ENCODE measurements around the gene EIF5. TPM values are rescaled to one million over a fixed set of nuclear protein-coding genes. Genes with fewer than 3 reads are reported as not detected.

The EIF5 gene
- total and polyA plus RNA-seq, 2 of the 8 experiments (the other 6 are each of a cell fraction or from before 2014, with no cell fraction given) = 179 to 323 TPM

DNA sequence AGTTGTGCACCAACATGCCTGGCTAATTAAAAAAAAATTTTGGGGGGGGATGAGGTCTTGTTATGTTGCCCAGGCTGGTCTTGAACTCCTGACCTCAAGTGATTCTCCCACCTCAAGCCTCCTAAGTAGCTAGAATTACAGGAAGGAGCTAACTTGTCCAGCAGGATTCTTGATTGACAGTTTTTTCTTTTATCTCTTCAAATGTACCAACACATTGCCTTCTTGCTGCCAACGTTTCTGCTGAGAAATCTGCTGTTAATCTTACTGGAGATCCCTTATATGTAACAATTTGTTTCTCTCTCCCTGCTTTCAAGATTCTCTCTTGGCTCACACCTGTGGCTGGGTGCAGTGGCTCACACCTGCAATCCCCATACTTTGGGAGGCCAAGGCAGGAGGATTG lies 28.7 kb downstream of the EIF5 start (continued):
- TF ChIP-seq, protein P1, sequence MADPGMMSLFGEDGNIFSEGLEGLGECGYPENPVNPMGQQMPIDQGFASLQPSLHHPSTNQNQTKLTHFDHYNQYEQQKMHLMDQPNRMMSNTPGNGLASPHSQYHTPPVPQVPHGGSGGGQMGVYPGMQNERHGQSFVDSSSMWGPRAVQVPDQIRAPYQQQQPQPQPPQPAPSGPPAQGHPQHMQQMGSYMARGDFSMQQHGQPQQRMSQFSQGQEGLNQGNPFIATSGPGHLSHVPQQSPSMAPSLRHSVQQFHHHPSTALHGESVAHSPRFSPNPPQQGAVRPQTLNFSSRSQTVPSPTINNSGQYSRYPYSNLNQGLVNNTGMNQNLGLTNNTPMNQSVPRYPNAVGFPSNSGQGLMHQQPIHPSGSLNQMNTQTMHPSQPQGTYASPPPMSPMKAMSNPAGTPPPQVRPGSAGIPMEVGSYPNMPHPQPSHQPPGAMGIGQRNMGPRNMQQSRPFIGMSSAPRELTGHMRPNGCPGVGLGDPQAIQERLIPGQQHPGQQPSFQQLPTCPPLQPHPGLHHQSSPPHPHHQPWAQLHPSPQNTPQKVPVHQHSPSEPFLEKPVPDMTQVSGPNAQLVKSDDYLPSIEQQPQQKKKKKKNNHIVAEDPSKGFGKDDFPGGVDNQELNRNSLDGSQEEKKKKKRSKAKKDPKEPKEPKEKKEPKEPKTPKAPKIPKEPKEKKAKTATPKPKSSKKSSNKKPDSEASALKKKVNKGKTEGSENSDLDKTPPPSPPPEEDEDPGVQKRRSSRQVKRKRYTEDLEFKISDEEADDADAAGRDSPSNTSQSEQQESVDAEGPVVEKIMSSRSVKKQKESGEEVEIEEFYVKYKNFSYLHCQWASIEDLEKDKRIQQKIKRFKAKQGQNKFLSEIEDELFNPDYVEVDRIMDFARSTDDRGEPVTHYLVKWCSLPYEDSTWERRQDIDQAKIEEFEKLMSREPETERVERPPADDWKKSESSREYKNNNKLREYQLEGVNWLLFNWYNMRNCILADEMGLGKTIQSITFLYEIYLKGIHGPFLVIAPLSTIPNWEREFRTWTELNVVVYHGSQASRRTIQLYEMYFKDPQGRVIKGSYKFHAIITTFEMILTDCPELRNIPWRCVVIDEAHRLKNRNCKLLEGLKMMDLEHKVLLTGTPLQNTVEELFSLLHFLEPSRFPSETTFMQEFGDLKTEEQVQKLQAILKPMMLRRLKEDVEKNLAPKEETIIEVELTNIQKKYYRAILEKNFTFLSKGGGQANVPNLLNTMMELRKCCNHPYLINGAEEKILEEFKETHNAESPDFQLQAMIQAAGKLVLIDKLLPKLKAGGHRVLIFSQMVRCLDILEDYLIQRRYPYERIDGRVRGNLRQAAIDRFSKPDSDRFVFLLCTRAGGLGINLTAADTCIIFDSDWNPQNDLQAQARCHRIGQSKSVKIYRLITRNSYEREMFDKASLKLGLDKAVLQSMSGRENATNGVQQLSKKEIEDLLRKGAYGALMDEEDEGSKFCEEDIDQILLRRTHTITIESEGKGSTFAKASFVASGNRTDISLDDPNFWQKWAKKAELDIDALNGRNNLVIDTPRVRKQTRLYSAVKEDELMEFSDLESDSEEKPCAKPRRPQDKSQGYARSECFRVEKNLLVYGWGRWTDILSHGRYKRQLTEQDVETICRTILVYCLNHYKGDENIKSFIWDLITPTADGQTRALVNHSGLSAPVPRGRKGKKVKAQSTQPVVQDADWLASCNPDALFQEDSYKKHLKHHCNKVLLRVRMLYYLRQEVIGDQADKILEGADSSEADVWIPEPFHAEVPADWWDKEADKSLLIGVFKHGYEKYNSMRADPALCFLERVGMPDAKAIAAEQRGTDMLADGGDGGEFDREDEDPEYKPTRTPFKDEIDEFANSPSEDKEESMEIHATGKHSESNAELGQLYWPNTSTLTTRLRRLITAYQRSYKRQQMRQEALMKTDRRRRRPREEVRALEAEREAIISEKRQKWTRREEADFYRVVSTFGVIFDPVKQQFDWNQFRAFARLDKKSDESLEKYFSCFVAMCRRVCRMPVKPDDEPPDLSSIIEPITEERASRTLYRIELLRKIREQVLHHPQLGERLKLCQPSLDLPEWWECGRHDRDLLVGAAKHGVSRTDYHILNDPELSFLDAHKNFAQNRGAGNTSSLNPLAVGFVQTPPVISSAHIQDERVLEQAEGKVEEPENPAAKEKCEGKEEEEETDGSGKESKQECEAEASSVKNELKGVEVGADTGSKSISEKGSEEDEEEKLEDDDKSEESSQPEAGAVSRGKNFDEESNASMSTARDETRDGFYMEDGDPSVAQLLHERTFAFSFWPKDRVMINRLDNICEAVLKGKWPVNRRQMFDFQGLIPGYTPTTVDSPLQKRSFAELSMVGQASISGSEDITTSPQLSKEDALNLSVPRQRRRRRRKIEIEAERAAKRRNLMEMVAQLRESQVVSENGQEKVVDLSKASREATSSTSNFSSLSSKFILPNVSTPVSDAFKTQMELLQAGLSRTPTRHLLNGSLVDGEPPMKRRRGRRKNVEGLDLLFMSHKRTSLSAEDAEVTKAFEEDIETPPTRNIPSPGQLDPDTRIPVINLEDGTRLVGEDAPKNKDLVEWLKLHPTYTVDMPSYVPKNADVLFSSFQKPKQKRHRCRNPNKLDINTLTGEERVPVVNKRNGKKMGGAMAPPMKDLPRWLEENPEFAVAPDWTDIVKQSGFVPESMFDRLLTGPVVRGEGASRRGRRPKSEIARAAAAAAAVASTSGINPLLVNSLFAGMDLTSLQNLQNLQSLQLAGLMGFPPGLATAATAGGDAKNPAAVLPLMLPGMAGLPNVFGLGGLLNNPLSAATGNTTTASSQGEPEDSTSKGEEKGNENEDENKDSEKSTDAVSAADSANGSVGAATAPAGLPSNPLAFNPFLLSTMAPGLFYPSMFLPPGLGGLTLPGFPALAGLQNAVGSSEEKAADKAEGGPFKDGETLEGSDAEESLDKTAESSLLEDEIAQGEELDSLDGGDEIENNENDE (IDR thresholded peaks at IDR 0.05; ENCODE audit: insufficient replicate concordance, low read length) = no peak
- TF ChIP-seq TAF1 (IDR thresholded peaks at IDR 0.05; ENCODE audit: low read depth, low read length) (no peak), EGR1 (IDR thresholded peaks at IDR 0.05; ENCODE audit: borderline replicate concordance, low read depth, low read length) (no peak)
